Retinal pigment epithelial cell (primary cell): Measurements from ENCODE around the gene POLR1G.

Experiments used
- DNase-seq: peaks from one replicate; pipeline ENCODE4 v3.0.0-alpha.2; 2010; ENCODE audit warnings: low read depth
- H3K4me3 ChIP-seq: 2 replicates; pipeline ENCODE4 v1.5.1; 2011; ENCODE audit warnings: mild to moderate bottlenecking, low read length, control low read depth, moderate library complexity
- CTCF ChIP-seq: conservative IDR thresholded peaks from 2 replicates; pipeline ENCODE4 v1.5.1; 2011; ENCODE audit warnings: low read depth, low read length, control low read depth, inconsistent platforms

The POLR1G gene

GRCh38 chr19:45363861-45364459 lies 42.5 kb upstream of the POLR1G start:
- no peak overlapping the region for H3K4me3 ChIP-seq
- TF ChIP-seq CTCF, result no peak
- no peak for DNase-seq

GRCh38 chr19:45364696-45365095 lies 41.7 kb upstream of the POLR1G start:
- no peak for DNase-seq
- TF ChIP-seq CTCF, result no peak

GRCh38 chr19:45368127-45368526 lies 38.3 kb upstream of the POLR1G start:
- H3K4me3 ChIP-seq, result no peak overlapping the region
- no peak for DNase-seq

More at GRCh38 chr19:45364696-45365095, 41.7 kb upstream of the POLR1G start:
- H3K4me3 ChIP-seq, result no peak overlapping the region

GRCh38 chr19:45368737-45369340 lies 37.6 kb upstream of the POLR1G start:
- DNase-seq, result no peak
- no peak for TF ChIP-seq CTCF
- H3K4me3 ChIP-seq, result no peak overlapping the region

More at GRCh38 chr19:45368127-45368526, 38.3 kb upstream of the POLR1G start:
- TF ChIP-seq CTCF, result no peak

- TF ChIP-seq CTCF, result no peak
- DNase-seq, result peak; percentile 95
- peak within 1 kb of the TSS; percentile 79 for H3K4me3 ChIP-seq
Measured at GRCh38 chr19:45370410-45371204, 35.8 kb upstream of the POLR1G start, which contains the start of gene ERCC2. TSS of gene ERCC2 (minus strand) at chr19:45370573. CDS start at chr19:45370540, 33 bp downstream.

GRCh38 chr19:45376045-45376724 lies 30.3 kb upstream of the POLR1G start:
- TF ChIP-seq CTCF, result no peak
- H3K4me3 ChIP-seq, result no peak overlapping the region
- peak; percentile 80 for DNase-seq
